Trophoblast cell (in vitro differentiated cells and primary cell): ENCODE measurements around the gene ATXN7L3B.
A peak's percentile ranks its signal among the peaks of the same experiment; 100 is the strongest.

ENCODE experiments used
- DNase-seq, 2 donors: peaks; one replicate each; pipeline ENCODE4 v3.0.0-alpha.2; 2016
- H2AFZ ChIP-seq: 2 replicates; pipeline ENCODE4 v1.6.1; 2013; ENCODE audit warnings: low read length, moderate library complexity, mild to moderate bottlenecking; ENCODE audit not compliant: insufficient read depth, poor library complexity
- H2AK5ac ChIP-seq: 2 replicates; pipeline ENCODE4 v1.6.1; 2013; ENCODE audit warnings: mild to moderate bottlenecking, low read length
- H2BK120ac ChIP-seq: 2 replicates; pipeline ENCODE4 v1.6.1; 2013; ENCODE audit warnings: low read length, mild to moderate bottlenecking, moderate library complexity; ENCODE audit not compliant: insufficient read depth, poor library complexity
- H2BK12ac ChIP-seq: 2 replicates; pipeline ENCODE4 v1.6.1; 2013; ENCODE audit warnings: mild to moderate bottlenecking, low read length, moderate library complexity
- H2BK5ac ChIP-seq: 2 replicates; pipeline ENCODE4 v1.6.1; 2013; ENCODE audit warnings: low read length, low read depth, moderate library complexity, mild to moderate bottlenecking; ENCODE audit not compliant: poor library complexity
- H3K14ac ChIP-seq: 2 replicates; pipeline ENCODE4 v1.6.1; 2013; ENCODE audit warnings: mild to moderate bottlenecking, low read length
- H3K18ac ChIP-seq: 2 replicates; pipeline ENCODE4 v1.6.1; 2013; ENCODE audit warnings: mild to moderate bottlenecking, low read length
- H3K23ac ChIP-seq: 2 replicates; pipeline ENCODE4 v1.6.1; 2013; ENCODE audit warnings: low read length
- H3K27ac ChIP-seq: 2 replicates; pipeline ENCODE4 v1.5.1; 2013; ENCODE audit warnings: low read depth, mild to moderate bottlenecking, inconsistent platforms, low read length, moderate library complexity
- H3K27me3 ChIP-seq: 2 replicates; pipeline ENCODE4 v1.6.1; 2013; ENCODE audit warnings: inconsistent platforms, mild to moderate bottlenecking, low read length, moderate library complexity; ENCODE audit not compliant: insufficient read depth
- H3K36me3 ChIP-seq, 2 experiments: 1 replicate in 1 of 2; 2 replicates in 1 of 2; pipeline ENCODE4 v1.6.1; 2013; ENCODE audit warnings: low read length in 2 of 2, mild to moderate bottlenecking in 2 of 2, moderate library complexity in 1 of 2; ENCODE audit not compliant: insufficient read depth in 2 of 2, control insufficient read depth in 1 of 2
- H3K4ac ChIP-seq: 2 replicates; pipeline ENCODE4 v1.6.1; 2013; ENCODE audit warnings: low read depth, mild to moderate bottlenecking, low read length, moderate library complexity
- H3K4me1 ChIP-seq, 2 experiments: 1 replicate in 1 of 2; 2 replicates in 1 of 2; pipeline ENCODE4 v1.6.1; 2013; ENCODE audit warnings: low read length in 2 of 2, mild to moderate bottlenecking in 2 of 2, moderate library complexity in 1 of 2; ENCODE audit not compliant: insufficient read depth in 2 of 2, control insufficient read depth in 1 of 2
- H3K4me2 ChIP-seq: 2 replicates; pipeline ENCODE4 v1.6.1; 2013; ENCODE audit warnings: inconsistent platforms, mild to moderate bottlenecking, low read length, moderate library complexity
- H3K4me3 ChIP-seq: 2 replicates; pipeline ENCODE4 v1.5.1; 2013; ENCODE audit warnings: mild to moderate bottlenecking, low read depth, low read length, inconsistent platforms
- H3K79me1 ChIP-seq: one replicate; pipeline ENCODE4 v1.6.1; 2013; ENCODE audit warnings: low read length
- H3K79me2 ChIP-seq: 2 replicates; pipeline ENCODE4 v1.6.1; 2013; ENCODE audit warnings: low read length, mild to moderate bottlenecking; ENCODE audit not compliant: control insufficient read depth, insufficient read depth, poor library complexity
- H3K9ac ChIP-seq: 2 replicates; pipeline ENCODE4 v1.6.1; 2013; ENCODE audit warnings: mild to moderate bottlenecking, low read length
- H3K9me3 ChIP-seq: 2 replicates; pipeline ENCODE4 v1.6.1; 2013; ENCODE audit warnings: low read depth, mild to moderate bottlenecking, control low read depth, inconsistent platforms, low read length; ENCODE audit not compliant: insufficient read depth
- H4K12ac ChIP-seq: 2 replicates; pipeline ENCODE4 v1.6.1; 2013; ENCODE audit warnings: low read depth, mild to moderate bottlenecking, low read length, moderate library complexity
- H4K8ac ChIP-seq: 2 replicates; pipeline ENCODE4 v1.6.1; 2013; ENCODE audit warnings: low read depth, mild to moderate bottlenecking, low read length, moderate library complexity
- H4K91ac ChIP-seq: one replicate; pipeline ENCODE4 v1.6.1; 2013; ENCODE audit warnings: low read depth, mild to moderate bottlenecking, low read length, moderate library complexity
- WGBS: extraction: QIAGEN DNeasy Blood & Tissue Kit; methylation state at CpG from one replicate; pipeline ENCODE4 v1.1.7; 2013; ENCODE audit warnings: missing lambda C conversion rate; ENCODE audit not compliant: insufficient read length, insufficient coverage; ENCODE audit errors: extremely low coverage; 5-methylcytosine and 5-hydroxymethylcytosine counted together

ATXN7L3B gene

GRCh38 chr12:74586251-74586650, 48.6 kb downstream of the ATXN7L3B start:
- Histone ChIP-seq H2BK5ac (no peak overlapping the region), H2BK12ac (no peak overlapping the region), H3K79me1 (peaks cover 6% of the 10 kb centered on the region), H3K9me3 (no peaks in the 10 kb centered on the region), H2AK5ac (no peak overlapping the region), H3K27me3 (no peaks in the 10 kb centered on the region), H3K23ac (no peak overlapping the region), H3K14ac (no peak overlapping the region), H3K9ac (no peak overlapping the region), H4K91ac (no peak overlapping the region), H3K4me1 (no peaks in the 10 kb centered on the region), H3K36me3 (no peaks in the 10 kb centered on the region), H2AFZ (no peak overlapping the region), H3K4ac (no peak overlapping the region), H3K18ac (no peak overlapping the region), H3K4me2 (no peak overlapping the region), H3K79me2 (no peaks in the 10 kb centered on the region), H2BK120ac (no peak overlapping the region), H4K8ac (no peak overlapping the region), H4K12ac (no peak overlapping the region), H3K27ac (peak overlapping the region; percentile 72), H3K4me3 (no peak overlapping the region)
- peak; percentile 19 to 73 for DNase-seq
- WGBS, result no CpG with 5 or more reads among the region's 4 CpGs
